Measurements from ENCODE around the gene FBXO46. TPM values are rescaled to one million over a fixed set of nuclear protein-coding genes. Genes with fewer than 3 reads are reported as not detected.
A peak's percentile ranks its signal among the peaks of the same experiment; 100 is the strongest.

FBXO46 gene
- total and polyA plus RNA-seq, 2 of the 13 experiments (the other 11 are each of a cell fraction or from before 2014, with no cell fraction given) = 6.2 to 6.4 TPM

DNA sequence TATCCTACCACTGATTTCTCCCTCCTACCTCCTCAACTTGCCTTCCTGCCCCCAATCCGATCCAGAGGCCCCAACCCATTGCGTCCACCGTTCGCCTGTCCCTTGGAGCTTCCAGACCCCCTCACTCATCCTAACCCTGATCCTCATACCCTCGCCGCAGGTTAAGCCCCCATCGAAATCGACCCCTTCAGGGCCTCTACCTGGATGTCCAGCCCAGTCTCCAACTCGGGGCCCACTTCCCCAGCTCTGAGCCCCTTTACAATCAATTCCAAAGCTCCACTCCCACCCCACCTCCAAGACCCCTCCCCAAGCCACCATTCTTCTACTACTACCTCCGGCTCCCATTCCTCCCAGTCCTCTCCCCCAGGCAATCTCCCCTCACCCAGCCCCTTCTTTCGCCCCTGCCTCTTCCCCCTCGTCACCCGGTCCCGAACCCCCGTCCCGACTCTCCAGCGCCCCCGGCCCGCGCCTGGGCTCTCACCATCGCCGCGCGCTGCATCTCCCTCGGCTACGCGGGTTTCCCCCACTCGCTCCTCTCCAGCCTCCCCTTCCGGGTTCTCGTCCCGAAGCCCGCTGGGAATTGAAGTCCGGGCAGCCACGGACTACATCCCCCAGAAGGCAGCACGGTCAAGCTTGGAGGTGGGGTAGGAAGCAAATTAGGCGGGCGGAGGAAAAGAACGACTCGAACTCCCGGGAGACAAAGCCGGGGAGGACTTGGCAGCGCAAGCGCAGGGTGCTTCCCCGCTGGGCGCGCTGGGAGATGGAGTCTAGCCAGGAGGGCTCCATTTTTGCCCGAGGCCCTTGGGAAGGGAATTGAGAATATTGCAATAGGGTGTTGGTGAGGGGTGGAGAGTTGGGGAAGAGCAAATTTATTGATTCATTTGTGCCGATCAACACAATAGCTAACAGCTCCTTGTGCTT is at the start of gene FBXO46 (continued):
- TF ChIP-seq ZNF326 (CRISPR knock-in tag; IDR thresholded peaks at IDR 0.05; ENCODE audit: borderline replicate concordance) (no peak), NFYB (CRISPR knock-in tag; IDR thresholded peaks at IDR 0.05) (peak; percentile 47; the same call in 1 of the 2 replicates), SRF (IDR thresholded peaks at IDR 0.05; ENCODE audit: low read depth, low read length) (peak; percentile 67), ZNF556 (CRISPR knock-in tag; IDR thresholded peaks at IDR 0.05; ENCODE audit: borderline replicate concordance) (peak; percentile 85; the same call in 1 of the 2 replicates), YY1 (IDR thresholded peaks at IDR 0.05; ENCODE audit: insufficient read depth, insufficient replicate concordance, low read depth, low read length) (peak; percentile 91), ZBTB3 (CRISPR knock-in tag; IDR thresholded peaks at IDR 0.05; ENCODE audit: borderline replicate concordance, low read depth) (no peak), ZNF335 (CRISPR knock-in tag; IDR thresholded peaks at IDR 0.05) (peak; percentile 33; the same call in 1 of the 2 replicates), ISX (CRISPR knock-in tag; conservative IDR thresholded peaks at IDR 0.05) (no peak), JUND (CRISPR knock-in tag; IDR thresholded peaks at IDR 0.05) (0 out of 2 replicates have a peak, but pooled peaks have one; percentile 27), RFX5 (IDR thresholded peaks at IDR 0.05; ENCODE audit: low read depth, low read length) (0 out of 2 replicates have a peak, but pooled peaks have one; percentile 11), DMAP1 (CRISPR knock-in tag; IDR thresholded peaks at IDR 0.05) (peak; percentile 52; the same call in 1 of the 2 replicates), ZNF773 (CRISPR knock-in tag; IDR thresholded peaks at IDR 0.05; ENCODE audit: borderline replicate concordance) (no peak), POLR2G (IDR thresholded peaks at IDR 0.05; ENCODE audit: low read depth, low read length) (peak; percentile 88), MIER3 (CRISPR knock-in tag; IDR thresholded peaks at IDR 0.05; ENCODE audit: borderline replicate concordance) (peak; percentile 28; the same call in 1 of the 2 replicates), ZNF510 (CRISPR knock-in tag; IDR thresholded peaks at IDR 0.05; ENCODE audit: low read depth) (peak; percentile 63; the same call in 1 of the 2 replicates), RBAK (CRISPR knock-in tag; IDR thresholded peaks at IDR 0.05) (no peak), SOX6 (IDR thresholded peaks at IDR 0.05) (no peak), SOX6 (CRISPR knock-in tag; IDR thresholded peaks at IDR 0.05) (peak; percentile 74), THAP11 (CRISPR knock-in tag; IDR thresholded peaks at IDR 0.05) (peak; percentile 97), ZNF501 (CRISPR knock-in tag; IDR thresholded peaks at IDR 0.05) (peak; percentile 81), ZNF256 (CRISPR knock-in tag; conservative IDR thresholded peaks at IDR 0.05) (no peak), RELA (CRISPR knock-in tag; IDR thresholded peaks at IDR 0.05) (no peak), PCBP1 (IDR thresholded peaks at IDR 0.05; ENCODE audit: borderline replicate concordance, low read depth, low read length) (peak; percentile 96; the same call in 1 of the 2 replicates)
- TF ChIP-seq, protein P1, sequence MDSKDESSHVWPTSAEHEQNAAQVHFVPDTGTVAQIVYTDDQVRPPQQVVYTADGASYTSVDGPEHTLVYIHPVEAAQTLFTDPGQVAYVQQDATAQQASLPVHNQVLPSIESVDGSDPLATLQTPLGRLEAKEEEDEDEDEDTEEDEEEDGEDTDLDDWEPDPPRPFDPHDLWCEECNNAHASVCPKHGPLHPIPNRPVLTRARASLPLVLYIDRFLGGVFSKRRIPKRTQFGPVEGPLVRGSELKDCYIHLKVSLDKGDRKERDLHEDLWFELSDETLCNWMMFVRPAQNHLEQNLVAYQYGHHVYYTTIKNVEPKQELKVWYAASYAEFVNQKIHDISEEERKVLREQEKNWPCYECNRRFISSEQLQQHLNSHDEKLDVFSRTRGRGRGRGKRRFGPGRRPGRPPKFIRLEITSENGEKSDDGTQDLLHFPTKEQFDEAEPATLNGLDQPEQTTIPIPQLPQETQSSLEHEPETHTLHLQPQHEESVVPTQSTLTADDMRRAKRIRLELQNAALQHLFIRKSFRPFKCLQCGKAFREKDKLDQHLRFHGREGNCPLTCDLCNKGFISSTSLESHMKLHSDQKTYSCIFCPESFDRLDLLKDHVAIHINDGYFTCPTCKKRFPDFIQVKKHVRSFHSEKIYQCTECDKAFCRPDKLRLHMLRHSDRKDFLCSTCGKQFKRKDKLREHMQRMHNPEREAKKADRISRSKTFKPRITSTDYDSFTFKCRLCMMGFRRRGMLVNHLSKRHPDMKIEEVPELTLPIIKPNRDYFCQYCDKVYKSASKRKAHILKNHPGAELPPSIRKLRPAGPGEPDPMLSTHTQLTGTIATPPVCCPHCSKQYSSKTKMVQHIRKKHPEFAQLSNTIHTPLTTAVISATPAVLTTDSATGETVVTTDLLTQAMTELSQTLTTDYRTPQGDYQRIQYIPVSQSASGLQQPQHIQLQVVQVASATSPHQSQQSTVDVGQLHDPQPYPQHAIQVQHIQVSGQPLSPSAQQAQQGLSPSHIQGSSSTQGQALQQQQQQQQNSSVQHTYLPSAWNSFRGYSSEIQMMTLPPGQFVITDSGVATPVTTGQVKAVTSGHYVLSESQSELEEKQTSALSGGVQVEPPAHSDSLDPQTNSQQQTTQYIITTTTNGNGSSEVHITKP (CRISPR knock-in tag; IDR thresholded peaks at IDR 0.05; ENCODE audit: low read depth) = peak; percentile 46; the same call in 1 of the 2 replicates
- TF ChIP-seq, protein P2, sequence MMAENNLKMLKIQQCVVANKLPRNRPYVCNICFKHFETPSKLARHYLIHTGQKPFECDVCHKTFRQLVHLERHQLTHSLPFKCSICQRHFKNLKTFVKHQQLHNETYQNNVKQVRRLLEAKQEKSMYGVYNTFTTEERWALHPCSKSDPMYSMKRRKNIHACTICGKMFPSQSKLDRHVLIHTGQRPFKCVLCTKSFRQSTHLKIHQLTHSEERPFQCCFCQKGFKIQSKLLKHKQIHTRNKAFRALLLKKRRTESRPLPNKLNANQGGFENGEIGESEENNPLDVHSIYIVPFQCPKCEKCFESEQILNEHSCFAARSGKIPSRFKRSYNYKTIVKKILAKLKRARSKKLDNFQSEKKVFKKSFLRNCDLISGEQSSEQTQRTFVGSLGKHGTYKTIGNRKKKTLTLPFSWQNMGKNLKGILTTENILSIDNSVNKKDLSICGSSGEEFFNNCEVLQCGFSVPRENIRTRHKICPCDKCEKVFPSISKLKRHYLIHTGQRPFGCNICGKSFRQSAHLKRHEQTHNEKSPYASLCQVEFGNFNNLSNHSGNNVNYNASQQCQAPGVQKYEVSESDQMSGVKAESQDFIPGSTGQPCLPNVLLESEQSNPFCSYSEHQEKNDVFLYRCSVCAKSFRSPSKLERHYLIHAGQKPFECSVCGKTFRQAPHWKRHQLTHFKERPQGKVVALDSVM (CRISPR knock-in tag; IDR thresholded peaks at IDR 0.05) = peak; percentile 55; the same call in 1 of the 2 replicates
